NAMALWA (cell line): ENCODE measurements around the gene MAEA.
"Not testable (repeated sequence)": the region's sequence is repeated elsewhere in the genome, so short reads cannot be mapped to it uniquely, and the experiment has no call there.

Experiments used
- DNase-seq: peaks from one replicate; pipeline ENCODE4 v3.0.0-alpha.2; 2015; ENCODE audit warnings: low spot score

MAEA gene

DNA sequence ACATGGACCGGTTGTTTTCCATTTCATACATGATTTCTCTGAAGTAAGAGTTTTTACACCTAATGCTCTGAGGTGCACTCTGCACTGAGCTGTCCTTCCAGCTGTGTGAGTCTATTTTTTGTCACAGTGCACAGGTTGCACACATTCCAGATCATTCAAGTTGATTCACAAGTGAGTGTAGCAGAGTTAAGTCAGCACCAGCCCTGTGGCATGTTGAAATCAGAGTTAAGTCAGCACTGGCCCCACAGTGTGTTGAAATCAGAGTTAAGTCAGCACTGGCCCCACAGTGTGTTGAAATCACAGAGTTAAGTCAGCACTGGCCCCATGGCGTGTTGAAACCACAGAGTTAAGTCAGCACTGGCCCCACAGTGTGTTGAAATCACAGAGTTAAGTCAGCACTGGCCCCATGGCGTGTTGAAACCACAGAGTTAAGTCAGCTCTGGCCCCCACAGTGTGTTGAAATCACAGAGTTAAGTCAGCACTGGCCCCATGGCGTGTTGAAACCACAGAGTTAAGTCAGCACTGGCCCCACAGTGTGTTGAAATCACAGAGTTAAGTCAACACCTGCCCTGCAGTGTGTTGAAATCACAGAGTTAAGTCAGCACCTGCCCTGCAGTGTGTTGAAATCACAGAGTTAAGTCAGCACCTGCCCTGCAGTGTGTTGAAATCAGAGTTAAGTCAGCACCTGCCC lies 45.6 kb downstream of the MAEA start:
- not testable (repeated sequence) for DNase-seq

DNA sequence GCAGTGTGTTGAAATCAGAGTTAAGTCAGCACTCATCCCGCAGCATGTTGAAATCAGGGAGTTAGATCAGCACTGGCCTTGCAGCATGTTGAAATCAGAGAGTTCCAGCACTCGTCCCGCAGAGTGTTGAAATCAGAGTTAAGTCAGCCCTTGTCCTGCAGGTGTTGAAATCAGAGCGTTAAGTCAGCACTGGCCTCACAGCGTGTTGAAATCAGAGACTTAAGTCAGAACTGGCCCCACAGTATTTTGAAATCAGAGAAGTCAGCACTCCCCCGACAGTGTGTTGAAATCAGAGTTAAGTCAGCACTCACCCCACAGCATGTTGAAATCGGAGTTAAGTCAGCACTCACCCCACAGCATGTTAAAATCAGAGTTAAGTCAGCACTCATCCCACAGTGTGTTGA lies 46.4 kb downstream of the MAEA start:
- DNase-seq, result no peak

DNA sequence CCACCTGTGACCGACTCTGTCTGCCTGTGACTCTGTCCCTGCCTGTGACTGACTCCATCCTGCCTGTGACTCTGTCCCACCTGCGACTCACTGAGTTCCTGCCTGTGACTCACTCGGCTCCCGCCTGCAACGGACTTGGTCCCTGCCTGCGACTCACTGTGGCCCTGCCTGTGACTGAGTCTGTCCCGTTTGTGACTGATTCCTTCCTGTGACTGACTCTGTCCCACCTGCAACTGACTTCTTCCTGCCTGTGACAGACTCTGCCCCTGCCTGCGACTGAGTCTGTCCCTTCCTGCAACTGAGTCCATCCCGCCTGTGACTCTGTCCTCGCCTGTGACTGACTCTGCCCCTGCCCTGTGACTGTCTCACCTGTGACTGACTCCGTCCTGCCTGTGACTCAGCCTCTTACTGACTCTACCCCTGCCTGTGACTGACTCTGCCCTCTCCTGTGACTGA lies 47.7 kb downstream of the MAEA start:
- DNase-seq, result no peak

- DNase-seq, result no peak
Measured at GRCh38 chr4:1337951-1338751, 48.5 kb downstream of the MAEA start.

- DNase-seq, result no peak
Measured at GRCh38 chr4:1338752-1339414, 49.2 kb downstream of the MAEA start.

GRCh38 chr4:1339489-1339888 lies 49.8 kb downstream of the MAEA start:
- no peak for DNase-seq

DNA sequence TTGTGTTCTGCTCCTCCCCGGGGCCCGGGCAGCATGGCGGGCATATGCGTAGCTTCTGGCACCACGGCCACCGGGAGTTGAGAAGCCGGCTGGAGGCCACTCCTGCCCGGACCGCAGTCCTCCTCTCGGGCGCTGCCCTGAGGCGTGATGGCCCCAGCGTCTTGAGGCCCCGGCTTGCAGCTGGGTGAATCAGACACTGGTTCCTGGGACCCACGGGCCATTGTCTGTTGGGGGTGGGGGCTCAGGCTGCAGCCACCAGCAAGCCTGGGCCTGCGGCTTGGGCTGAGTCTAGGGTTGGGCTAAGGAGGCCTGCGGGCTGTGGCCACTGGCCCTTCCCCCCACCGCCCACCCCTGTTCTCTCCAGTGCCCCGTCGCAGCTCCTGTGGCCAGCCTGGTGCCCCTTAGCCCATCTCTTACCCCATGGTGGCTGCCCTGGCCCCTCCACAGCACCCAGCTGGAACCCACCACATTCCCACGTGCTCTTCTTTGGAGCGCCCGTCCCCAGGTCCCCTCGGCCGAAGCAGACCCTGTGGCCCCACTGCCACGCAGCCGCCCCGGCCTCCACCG lies 50.6 kb downstream of the MAEA start:
- no peak for DNase-seq

- DNase-seq, result no peak
Measured at GRCh38 chr4:1340861-1341260, 51.2 kb downstream of the MAEA start.

DNA sequence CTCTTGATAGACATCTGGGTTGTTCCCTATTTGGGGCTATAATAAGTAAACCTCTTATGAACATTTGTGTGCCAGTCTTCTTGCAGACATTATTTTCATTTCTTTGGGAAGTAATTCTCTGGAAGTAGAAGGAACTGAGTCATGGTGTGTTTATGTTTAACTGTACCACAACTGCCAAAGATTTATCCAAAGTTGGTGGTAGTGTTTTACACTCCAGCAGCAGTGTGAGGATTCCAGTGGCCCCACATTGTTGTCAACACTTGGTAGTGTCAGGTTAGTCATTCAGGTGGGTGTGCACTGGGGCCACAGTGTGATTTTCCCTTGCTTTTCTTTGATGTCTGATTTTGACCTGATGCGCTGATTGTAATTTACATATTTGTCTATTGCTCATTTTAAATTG lies 52.3 kb downstream of the MAEA start:
- no peak for DNase-seq

DNA sequence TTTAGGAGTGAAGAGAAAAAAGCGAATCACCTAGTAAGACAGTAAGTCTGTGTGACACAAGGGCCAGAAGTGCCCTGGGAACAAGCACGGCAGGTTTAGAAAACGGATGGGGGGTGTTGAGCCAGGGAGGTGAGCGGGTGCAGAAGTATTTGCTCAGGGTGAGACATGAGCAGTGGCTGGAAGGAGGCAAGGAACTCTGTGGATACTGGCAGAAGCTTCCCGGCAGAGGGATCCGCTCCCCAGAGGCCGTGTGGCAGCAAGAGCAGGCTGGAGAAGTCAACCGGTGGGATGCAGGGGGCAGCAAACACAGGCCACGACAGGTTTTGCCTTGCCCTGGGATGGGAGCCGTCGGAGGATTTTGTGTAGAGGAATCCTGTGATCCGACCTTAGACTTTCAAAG lies 55.0 kb downstream of the MAEA start:
- DNase-seq, result no peak

DNA sequence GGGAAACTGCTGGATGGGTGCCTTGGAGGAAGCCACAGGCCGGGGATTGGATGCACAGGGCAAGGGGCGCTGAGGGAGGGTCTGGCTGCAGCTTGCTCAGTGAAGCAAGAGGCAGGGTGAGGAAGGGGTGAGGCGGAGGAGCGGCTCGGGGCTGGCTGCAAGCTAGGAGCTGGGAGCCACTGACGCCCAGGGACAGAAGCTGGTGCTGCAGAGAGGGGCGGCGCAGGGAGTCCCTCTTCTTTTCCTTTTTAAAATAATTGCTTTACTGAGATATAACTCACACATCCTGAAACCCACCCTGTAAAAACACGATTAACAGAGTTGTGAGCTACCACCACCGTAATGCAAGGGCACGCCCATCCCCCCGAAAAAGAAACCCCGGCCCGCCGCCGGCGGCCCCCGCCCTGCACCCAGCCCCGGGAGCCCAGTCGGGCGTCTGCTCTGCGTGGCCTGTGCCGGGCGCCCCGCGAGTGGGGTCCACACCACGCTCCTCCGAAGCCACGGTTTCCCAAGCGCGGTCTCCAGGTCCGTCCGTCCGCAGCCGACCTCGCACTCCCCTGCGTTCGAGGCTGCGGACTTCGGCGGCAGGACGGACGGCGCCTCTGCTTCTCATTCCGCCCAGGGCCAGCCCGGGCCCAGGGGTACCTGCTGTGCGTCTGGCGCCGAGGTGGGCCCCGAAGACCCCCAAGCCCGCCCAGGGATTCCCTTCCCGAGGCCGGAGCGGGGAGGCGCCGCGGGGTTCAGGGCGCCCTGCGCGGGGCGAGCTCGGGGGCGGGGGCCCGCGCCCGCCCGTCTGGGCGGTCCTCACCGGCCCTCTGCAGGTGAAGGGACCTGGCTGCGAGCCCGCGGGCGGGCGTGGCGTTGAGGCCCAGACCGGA lies 56.5 kb downstream of the MAEA start:
- DNase-seq, result peak; percentile 67

GRCh38 chr4:1346781-1347409 lies 57.2 kb downstream of the MAEA start, which contains the start of gene UVSSA:
UVSSA (plus strand) TSS chr4:1347208; CDS start chr4:1348092, 884 bp downstream.
- peak; percentile 99 for DNase-seq

DNA sequence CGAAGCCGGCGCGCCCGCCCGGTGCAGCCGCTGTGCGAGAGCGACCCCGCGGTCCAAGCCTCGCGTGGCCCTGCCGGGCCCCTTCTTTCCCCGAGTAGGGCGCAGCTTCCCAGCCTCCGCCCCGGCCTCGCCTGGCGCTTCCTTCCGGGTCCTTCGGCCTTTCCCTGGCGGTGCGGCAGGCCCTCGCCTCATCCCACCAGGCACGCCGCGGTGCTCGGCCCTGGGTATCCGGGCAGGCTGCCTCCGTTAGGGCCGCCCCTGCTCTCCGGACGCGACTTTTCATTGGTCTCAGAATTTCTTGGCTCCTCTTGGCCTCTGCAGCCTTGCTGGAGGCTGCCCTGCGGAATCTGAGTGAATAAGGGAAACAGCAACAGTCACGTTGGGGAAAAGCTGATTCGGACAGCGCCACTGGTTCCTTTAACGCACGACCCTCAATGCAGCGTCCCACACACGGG lies 57.7 kb downstream of the MAEA start:
- DNase-seq, result peak; percentile 66

GRCh38 chr4:1348014-1348513 lies 58.4 kb downstream of the MAEA start:
- DNase-seq, result no peak

GRCh38 chr4:1348746-1349145 lies 59.1 kb downstream of the MAEA start:
- DNase-seq, result no peak

DNA sequence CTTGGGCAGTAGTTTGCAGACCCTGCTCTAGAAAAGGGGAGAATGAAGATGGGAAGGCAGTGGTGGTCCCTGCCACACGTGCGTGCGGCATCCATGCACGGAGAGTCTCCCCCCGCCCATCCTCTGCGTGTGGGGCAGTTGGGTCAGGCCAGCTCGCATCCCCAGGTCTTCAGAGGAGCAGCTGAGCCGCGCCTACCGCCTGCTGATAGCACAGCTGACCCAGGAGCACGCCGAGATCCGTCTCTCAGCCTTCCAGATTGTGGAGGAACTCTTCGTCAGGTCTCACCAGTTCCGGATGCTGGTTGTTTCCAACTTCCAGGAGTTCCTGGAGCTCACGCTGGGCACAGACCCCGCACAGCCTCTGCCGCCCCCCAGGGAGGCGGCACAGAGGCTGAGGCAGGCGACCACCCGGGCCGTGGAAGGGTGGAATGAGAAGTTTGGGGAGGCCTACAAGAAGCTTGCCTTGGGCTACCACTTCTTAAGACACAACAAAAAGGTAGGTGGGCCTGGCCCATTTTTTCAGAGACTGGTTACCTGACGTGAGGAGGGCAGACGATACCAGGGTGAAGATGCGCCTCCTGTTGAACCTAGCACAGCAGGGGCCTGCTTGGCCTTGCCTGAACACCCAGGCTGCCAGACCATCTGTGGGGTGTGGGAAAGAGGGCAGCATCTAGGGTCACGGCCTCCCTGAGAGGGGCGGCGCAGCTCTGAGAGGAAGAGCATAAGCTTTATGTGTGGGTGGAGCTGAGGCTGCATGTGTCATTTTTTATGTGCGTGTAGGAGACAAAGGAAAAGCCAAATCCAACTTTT lies 59.9 kb downstream of the MAEA start:
- no peak for DNase-seq

DNA sequence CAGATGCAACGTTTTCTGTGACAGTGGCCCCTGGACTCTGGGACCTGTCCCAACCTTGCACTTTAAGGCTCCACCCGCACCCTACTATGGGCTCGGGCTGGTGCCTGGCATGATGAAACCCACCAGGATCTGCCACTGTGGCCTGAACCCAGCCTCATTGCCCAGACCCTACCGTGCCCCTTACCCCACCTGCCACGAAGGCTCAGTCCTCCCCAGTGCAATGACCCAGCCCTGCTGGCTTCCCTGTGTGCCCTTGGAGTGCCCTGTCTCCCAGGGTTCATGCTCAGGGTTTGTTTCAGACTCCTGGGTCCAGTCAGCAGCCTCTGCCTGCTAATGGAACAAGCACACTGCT lies 60.5 kb downstream of the MAEA start:
- DNase-seq, result no peak

GRCh38 chr4:1351854-1352566 lies 62.3 kb downstream of the MAEA start:
- peak; percentile 87 for DNase-seq

DNA sequence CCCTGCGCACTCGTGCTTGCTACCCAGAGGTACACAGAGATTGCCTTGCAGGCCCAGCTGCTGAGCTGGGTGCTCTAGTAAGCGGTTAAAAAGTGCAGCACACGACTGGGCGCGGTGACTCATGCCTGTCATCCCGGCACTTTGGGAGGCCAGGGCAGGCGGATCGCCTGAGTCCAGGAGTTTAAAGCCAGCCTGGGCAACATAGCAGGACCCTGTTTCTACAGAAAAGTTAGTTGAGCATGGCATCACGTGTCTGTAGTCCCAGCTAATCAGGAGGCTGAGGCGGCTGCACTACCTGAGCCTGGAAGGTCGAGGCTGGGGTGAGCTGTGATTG lies 62.8 kb downstream of the MAEA start:
- DNase-seq, result no peak
